DND-41 (cell line): ENCODE data around the gene DMRT1.

ENCODE experiments used
- ATAC-seq: fragments of 200-7000 bp; cut with Tn5 transposase; 3 replicates; pipeline ENCODE4 v1.9.1; 2021; ENCODE audit warnings: low read depth; ENCODE audit not compliant: insufficient read depth
- DNase-seq: peaks from one replicate; pipeline ENCODE4 v3.0.0-alpha.2; 2020
- H2AFZ ChIP-seq: 2 replicates; pipeline ENCODE4 v1.6.0; 2012; ENCODE audit warnings: low read depth, low read length
- H3K27ac ChIP-seq: 2 replicates; pipeline ENCODE4 v1.5.1; 2012; ENCODE audit warnings: low read length, inconsistent platforms
- H3K27me3 ChIP-seq: fragments of 200-600 bp; sonication (generic); 2 replicates; pipeline ENCODE4 v1.6.0; 2012; ENCODE audit warnings: low read length, mild to moderate bottlenecking, inconsistent platforms; ENCODE audit not compliant: insufficient read depth, poor library complexity
- H3K36me3 ChIP-seq: 2 replicates; pipeline ENCODE4 v1.5.1; 2012; ENCODE audit warnings: low read length, inconsistent platforms; ENCODE audit not compliant: insufficient read depth
- H3K4me1 ChIP-seq: 2 replicates; pipeline ENCODE4 v1.5.1; 2012; ENCODE audit warnings: mild to moderate bottlenecking, low read length; ENCODE audit not compliant: insufficient read depth
- H3K4me2 ChIP-seq: 2 replicates; pipeline ENCODE4 v1.6.0; 2012; ENCODE audit warnings: mild to moderate bottlenecking, moderate library complexity, low read length, inconsistent platforms; ENCODE audit not compliant: insufficient read depth
- H3K4me3 ChIP-seq, 2 experiments: fragments of 200-600 bp in 1 of 2; shearing (Covaris generic) in 1 of 2; 2 replicates each; pipeline ENCODE4 v1.5.1; 2012 to 2016; ENCODE audit warnings: inconsistent platforms in 2 of 2, low read length in 2 of 2, mild to moderate bottlenecking in 2 of 2, low read depth in 1 of 2, moderate library complexity in 1 of 2
- H3K79me2 ChIP-seq: 2 replicates; pipeline ENCODE4 v1.6.0; 2012; ENCODE audit warnings: low read length, inconsistent platforms; ENCODE audit not compliant: insufficient read depth
- H3K9ac ChIP-seq: 2 replicates; pipeline ENCODE4 v1.6.0; 2012; ENCODE audit warnings: low read depth, mild to moderate bottlenecking, inconsistent platforms, low read length, moderate library complexity
- H3K9me3 ChIP-seq: 2 replicates; pipeline ENCODE4 v1.5.1; 2012; ENCODE audit warnings: low read length, moderate library complexity, mild to moderate bottlenecking, inconsistent platforms; ENCODE audit not compliant: insufficient read depth, severe bottlenecking
- H4K20me1 ChIP-seq: 2 replicates; pipeline ENCODE4 v1.6.0; 2012; ENCODE audit warnings: low read length; ENCODE audit not compliant: insufficient read depth
- CTCF ChIP-seq: IDR thresholded peaks from 2 replicates; pipeline ENCODE4 v1.5.1; 2012; ENCODE audit warnings: borderline replicate concordance, low read length, moderate library complexity, mild to moderate bottlenecking; ENCODE audit not compliant: poor library complexity, severe bottlenecking; ENCODE audit errors: extremely low read depth
- EZH2 ChIP-seq: IDR thresholded peaks from 3 replicates; pipeline ENCODE4 v1.6.1; 2012; ENCODE audit warnings: borderline replicate concordance, low read depth, mild to moderate bottlenecking, moderate library complexity, low read length, inconsistent platforms; ENCODE audit not compliant: severe bottlenecking

DMRT1 gene

GRCh38 chr9:883011-883410 is 41.5 kb downstream of the DMRT1 start:
- peaks cover 11% of the 10 kb centered on the region for H3K27me3 ChIP-seq
- no peaks in the 10 kb centered on the region for H3K9me3 ChIP-seq
- DNase-seq (no peak), ATAC-seq (no peak)
- no peak overlapping the region for H3K4me2 ChIP-seq
- H3K4me3 ChIP-seq: no peak overlapping the region
- no peak overlapping the region for H2AFZ ChIP-seq
- no peaks in the 10 kb centered on the region for H3K79me2 ChIP-seq
- no peaks in the 10 kb centered on the region for H4K20me1 ChIP-seq
- no peak for TF ChIP-seq CTCF
- TF ChIP-seq EZH2: no peak
- no peaks in the 10 kb centered on the region for H3K36me3 ChIP-seq
- no peak overlapping the region for H3K9ac ChIP-seq
- no peak overlapping the region for H3K27ac ChIP-seq
- H3K4me1 ChIP-seq: no peaks in the 10 kb centered on the region

GRCh38 chr9:886886-887285 is 45.4 kb downstream of the DMRT1 start:
- no peak for TF ChIP-seq EZH2
- TF ChIP-seq CTCF: no peak
- Histone ChIP-seq H3K79me2 (no peaks in the 10 kb centered on the region), H3K36me3 (no peaks in the 10 kb centered on the region), H3K27ac (no peak overlapping the region), H3K4me3 (no peak overlapping the region), H3K4me2 (no peak overlapping the region), H4K20me1 (no peaks in the 10 kb centered on the region), H2AFZ (no peak overlapping the region), H3K9ac (no peak overlapping the region), H3K4me1 (no peaks in the 10 kb centered on the region), H3K9me3 (no peaks in the 10 kb centered on the region), H3K27me3 (peaks cover 6% of the 10 kb centered on the region)
- no peak for ATAC-seq
- no peak for DNase-seq

- H3K79me2 ChIP-seq: no peaks in the 10 kb centered on the region
- no peaks in the 10 kb centered on the region for H3K4me1 ChIP-seq
- H3K27me3 ChIP-seq: no peaks in the 10 kb centered on the region
- DNase-seq: no peak
- no peak overlapping the region for H3K4me2 ChIP-seq
- no peaks in the 10 kb centered on the region for H3K9me3 ChIP-seq
- no peaks in the 10 kb centered on the region for H3K36me3 ChIP-seq
- H2AFZ ChIP-seq: no peak overlapping the region
- no peaks in the 10 kb centered on the region for H4K20me1 ChIP-seq
- H3K9ac ChIP-seq: no peak overlapping the region
- H3K27ac ChIP-seq: no peak overlapping the region
- TF ChIP-seq EZH2 (no peak), CTCF (peak; percentile 38)
- no peak for ATAC-seq
- no peak overlapping the region for H3K4me3 ChIP-seq
These were observed 50.6 kb downstream of the DMRT1 start for GRCh38 chr9:892123-892522.

GRCh38 chr9:893115-893514 is 51.6 kb downstream of the DMRT1 start:
- Histone ChIP-seq H3K4me2 (no peak overlapping the region), H3K4me1 (no peaks in the 10 kb centered on the region), H3K79me2 (no peaks in the 10 kb centered on the region), H3K4me3 (no peak overlapping the region), H4K20me1 (no peaks in the 10 kb centered on the region), H2AFZ (no peak overlapping the region), H3K9ac (no peak overlapping the region), H3K27ac (no peak overlapping the region), H3K27me3 (no peaks in the 10 kb centered on the region), H3K9me3 (no peaks in the 10 kb centered on the region), H3K36me3 (no peaks in the 10 kb centered on the region)
- TF ChIP-seq CTCF (no peak), EZH2 (no peak)
- DNase-seq (no peak), ATAC-seq (no peak)
